Coronary artery (tissue), 2 donors: ENCODE results near the gene CNN3.

ENCODE experiments used
- DNase-seq: peaks from one replicate; pipeline ENCODE4 v3.0.0-alpha.2; 2017; ENCODE audit warnings: low spot score
- H3K27ac ChIP-seq, 2 donors: fragments of 200-600 bp; sonication (generic); one replicate each; pipeline ENCODE4 v1.5.1; 2016 to 2019
- H3K4me3 ChIP-seq: fragments of 200-600 bp; sonication (generic); 2 replicates; pipeline ENCODE4 v1.5.1; 2016; ENCODE audit warnings: mild to moderate bottlenecking, moderate library complexity
- CTCF ChIP-seq: fragments of 200-600 bp; sonication (generic); IDR thresholded peaks from one replicate; pipeline ENCODE4 v1.5.1; 2019; ENCODE audit warnings: antibody characterized with exemption

The CNN3 gene

DNA sequence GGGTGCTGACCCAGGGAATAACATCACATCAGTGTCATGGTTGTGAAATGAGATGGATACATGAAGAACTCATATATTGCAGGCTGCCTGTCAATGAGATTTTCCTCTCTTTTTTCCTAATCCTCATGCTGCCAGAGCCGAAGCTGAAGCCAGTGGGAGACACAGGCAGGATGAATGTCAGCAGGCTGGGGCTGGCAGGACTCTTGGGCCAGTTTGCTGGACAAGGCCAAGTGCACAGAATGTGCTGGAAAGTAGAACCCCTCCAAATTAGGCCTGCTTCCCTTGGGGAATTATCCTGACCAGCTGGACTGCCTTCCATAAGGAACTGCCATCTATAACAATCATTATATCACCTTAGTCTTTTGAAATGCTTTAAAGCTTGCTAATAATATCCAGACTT lies 75.3 kb downstream of the CNN3 start:
- TF ChIP-seq CTCF, result no peak
- H3K27ac ChIP-seq, result peak overlapping the region; percentile 40 to 67
- no peak for DNase-seq
- no peak overlapping the region for H3K4me3 ChIP-seq
